HEK293 (cell line): Measurements from ENCODE around the gene VPS26C.

Experiments used
- FEZF1 ChIP-seq: fragments of 450-650 bp; formaldehyde crosslinking; IDR thresholded peaks from 2 replicates; pipeline ENCODE4 v1.5.1; 2016; ENCODE audit warnings: missing biosample characterization, missing genetic modification characterization
- GLI4 ChIP-seq: fragments of 450-650 bp; formaldehyde crosslinking; IDR thresholded peaks from 2 replicates; pipeline ENCODE4 v1.5.1; 2016; ENCODE audit warnings: missing biosample characterization, missing genetic modification characterization
- ZNF48 ChIP-seq: fragments of 450-650 bp; formaldehyde crosslinking; IDR thresholded peaks from 2 replicates; pipeline ENCODE4 v1.5.1; 2016; ENCODE audit warnings: missing biosample characterization, missing genetic modification characterization
- ZNF768 ChIP-seq: fragments of 450-650 bp; formaldehyde crosslinking; IDR thresholded peaks from 2 replicates; pipeline ENCODE4 v1.5.1; 2018; ENCODE audit warnings: missing biosample characterization, mild to moderate bottlenecking, missing genetic modification characterization
- TF ChIP-seq, protein P1 (sequence below): fragments of 450-650 bp; formaldehyde crosslinking; IDR thresholded peaks from 2 replicates; pipeline ENCODE4 v1.5.1; 2016; ENCODE audit warnings: missing biosample characterization, missing genetic modification characterization

DNA sequence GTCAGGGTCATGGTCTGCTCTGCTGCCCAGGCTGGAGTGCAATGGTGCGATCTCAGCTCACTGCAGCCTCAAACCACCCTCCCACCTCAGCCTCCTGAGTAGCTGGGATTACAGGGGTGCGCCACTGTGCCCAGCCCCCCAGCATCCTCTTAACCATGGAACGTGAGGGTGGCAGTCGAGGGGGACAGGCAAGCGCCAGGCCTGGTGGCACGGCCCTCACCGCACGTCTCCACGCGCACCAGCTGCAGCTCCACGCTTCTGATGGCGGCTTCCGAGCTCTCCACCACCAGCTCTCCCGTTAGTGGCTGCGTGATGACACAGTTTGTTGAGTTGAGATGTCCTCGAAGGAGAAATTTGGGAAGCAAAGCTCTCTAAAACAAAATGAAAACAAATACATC is 39.1 kb downstream of the VPS26C start:
- no peak for TF ChIP-seq GLI4 (tag by site-specific recombination)
- TF ChIP-seq ZNF768: no peak
- TF ChIP-seq, protein P1, sequence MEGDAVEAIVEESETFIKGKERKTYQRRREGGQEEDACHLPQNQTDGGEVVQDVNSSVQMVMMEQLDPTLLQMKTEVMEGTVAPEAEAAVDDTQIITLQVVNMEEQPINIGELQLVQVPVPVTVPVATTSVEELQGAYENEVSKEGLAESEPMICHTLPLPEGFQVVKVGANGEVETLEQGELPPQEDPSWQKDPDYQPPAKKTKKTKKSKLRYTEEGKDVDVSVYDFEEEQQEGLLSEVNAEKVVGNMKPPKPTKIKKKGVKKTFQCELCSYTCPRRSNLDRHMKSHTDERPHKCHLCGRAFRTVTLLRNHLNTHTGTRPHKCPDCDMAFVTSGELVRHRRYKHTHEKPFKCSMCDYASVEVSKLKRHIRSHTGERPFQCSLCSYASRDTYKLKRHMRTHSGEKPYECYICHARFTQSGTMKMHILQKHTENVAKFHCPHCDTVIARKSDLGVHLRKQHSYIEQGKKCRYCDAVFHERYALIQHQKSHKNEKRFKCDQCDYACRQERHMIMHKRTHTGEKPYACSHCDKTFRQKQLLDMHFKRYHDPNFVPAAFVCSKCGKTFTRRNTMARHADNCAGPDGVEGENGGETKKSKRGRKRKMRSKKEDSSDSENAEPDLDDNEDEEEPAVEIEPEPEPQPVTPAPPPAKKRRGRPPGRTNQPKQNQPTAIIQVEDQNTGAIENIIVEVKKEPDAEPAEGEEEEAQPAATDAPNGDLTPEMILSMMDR (tag by site-specific recombination): no peak
- TF ChIP-seq ZNF48 (tag by site-specific recombination): no peak
- TF ChIP-seq FEZF1: no peak
